DOHH2 (cell line): ENCODE data around the gene GPC5.

Experiments used
- EZH2phosphoT487 ChIP-seq: fragments of 200-600 bp; sonication (generic); IDR thresholded peaks from 2 replicates; pipeline ENCODE4 v1.6.1; 2017; ENCODE audit warnings: borderline replicate concordance, mild to moderate bottlenecking, antibody characterized with exemption, low read length, moderate library complexity, mixed read lengths
- TF ChIP-seq, protein P1 (sequence below): fragments of 200-600 bp; sonication (generic); IDR thresholded peaks from one replicate; pipeline ENCODE4 v1.5.1; 2014; ENCODE audit warnings: antibody characterized with exemption, mild to moderate bottlenecking, low read depth, low read length; ENCODE audit not compliant: poor library complexity, severe bottlenecking

DNA sequence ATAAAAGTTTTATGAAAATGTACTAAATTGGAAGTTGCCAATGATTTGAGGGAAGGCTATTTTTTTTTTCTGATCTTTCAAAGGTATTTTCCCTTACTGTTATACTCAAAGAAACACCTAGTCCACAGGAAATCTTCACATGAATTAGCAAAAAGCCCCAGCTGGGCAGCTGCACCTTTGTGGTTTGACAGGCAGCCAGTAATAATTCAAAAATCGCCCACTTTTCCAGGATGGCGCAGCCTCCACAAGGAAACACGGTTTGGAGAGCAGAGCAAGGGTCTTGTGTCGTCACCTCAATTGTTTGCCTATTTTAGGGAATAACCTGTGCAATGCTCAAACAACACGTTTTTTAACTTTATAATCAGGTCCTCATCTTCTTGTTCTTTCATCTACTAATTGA, 1503.3 kb downstream of the GPC5 start:
- TF ChIP-seq, protein P1, sequence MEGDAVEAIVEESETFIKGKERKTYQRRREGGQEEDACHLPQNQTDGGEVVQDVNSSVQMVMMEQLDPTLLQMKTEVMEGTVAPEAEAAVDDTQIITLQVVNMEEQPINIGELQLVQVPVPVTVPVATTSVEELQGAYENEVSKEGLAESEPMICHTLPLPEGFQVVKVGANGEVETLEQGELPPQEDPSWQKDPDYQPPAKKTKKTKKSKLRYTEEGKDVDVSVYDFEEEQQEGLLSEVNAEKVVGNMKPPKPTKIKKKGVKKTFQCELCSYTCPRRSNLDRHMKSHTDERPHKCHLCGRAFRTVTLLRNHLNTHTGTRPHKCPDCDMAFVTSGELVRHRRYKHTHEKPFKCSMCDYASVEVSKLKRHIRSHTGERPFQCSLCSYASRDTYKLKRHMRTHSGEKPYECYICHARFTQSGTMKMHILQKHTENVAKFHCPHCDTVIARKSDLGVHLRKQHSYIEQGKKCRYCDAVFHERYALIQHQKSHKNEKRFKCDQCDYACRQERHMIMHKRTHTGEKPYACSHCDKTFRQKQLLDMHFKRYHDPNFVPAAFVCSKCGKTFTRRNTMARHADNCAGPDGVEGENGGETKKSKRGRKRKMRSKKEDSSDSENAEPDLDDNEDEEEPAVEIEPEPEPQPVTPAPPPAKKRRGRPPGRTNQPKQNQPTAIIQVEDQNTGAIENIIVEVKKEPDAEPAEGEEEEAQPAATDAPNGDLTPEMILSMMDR: no peak
- no peak for TF ChIP-seq EZH2phosphoT487
